CD4-positive, alpha-beta T cell (primary cell): ENCODE results near the gene INSM2. TPM values are rescaled to one million over a fixed set of nuclear protein-coding genes. Genes with fewer than 3 reads are reported as not detected.

Experiments
- ATAC-seq: fragments of 200-7000 bp; cut with Tn5 transposase; one replicate; pipeline ENCODE4 v1.10.0; 2022; ENCODE audit warnings: mild to moderate bottlenecking; ENCODE audit not compliant: poor library complexity
- CTCF ChIA-PET: fragments of 350-600 bp; sonication (Branson Sonifier 250); formaldehyde crosslinking; loops from one replicate; lab custom pipeline; 2021; ENCODE audit warnings: antibody characterized with exemption, inconsistent platforms; lab: Charles Lee
- POLR2A ChIA-PET: fragments of 350-600 bp; sonication (Branson Sonifier 250); formaldehyde crosslinking; loops from one replicate; lab custom pipeline; 2021; ENCODE audit warnings: antibody characterized with exemption, inconsistent platforms; lab: Charles Lee
- DNase-seq, 14 experiments: peaks; one replicate each; pipeline ENCODE4 v3.0.0-alpha.2; 2013 to 2020; ENCODE audit warnings: mixed read lengths in 2 of 14
- H3K27ac ChIP-seq, 2 donors: one replicate each; pipeline versions ENCODE4 v1.5.1 to v1.7.0; 2013; ENCODE audit warnings: low read length in 2 of 2, low read depth in 1 of 2, mild to moderate bottlenecking in 1 of 2
- H3K27me3 ChIP-seq, 2 experiments: 1 replicate in 1 of 2; 2 replicates in 1 of 2; pipeline versions ENCODE4 v1.6.1 to v1.7.0; 2013; ENCODE audit warnings: low read length in 2 of 2, control low read depth in 1 of 2, mild to moderate bottlenecking in 1 of 2, moderate library complexity in 1 of 2; ENCODE audit not compliant: insufficient read depth in 2 of 2, control insufficient read depth in 1 of 2
- H3K36me3 ChIP-seq: one replicate; pipeline ENCODE4 v1.6.1; 2013; ENCODE audit warnings: low read length, control low read depth; ENCODE audit not compliant: insufficient read depth
- H3K4me1 ChIP-seq: one replicate; pipeline ENCODE4 v1.6.1; 2013; ENCODE audit warnings: low read length, control low read depth; ENCODE audit not compliant: insufficient read depth
- H3K4me3 ChIP-seq: one replicate; pipeline ENCODE4 v1.5.1; 2013; ENCODE audit warnings: mild to moderate bottlenecking, low read length, moderate library complexity
- H3K9me3 ChIP-seq, 2 experiments: 1 replicate in 1 of 2; 2 replicates in 1 of 2; pipeline versions ENCODE4 v1.6.1 to v1.7.0; 2013; ENCODE audit warnings: low read length in 2 of 2, mild to moderate bottlenecking in 2 of 2, control low read depth in 1 of 2, moderate library complexity in 1 of 2; ENCODE audit not compliant: control insufficient read depth in 1 of 2, insufficient read depth in 1 of 2
- H3K27ac Mint-ChIP-seq: one replicate; pipeline ENCODE4 v1.8.0; 2020; ENCODE audit warnings: mixed read lengths
- H3K27me3 Mint-ChIP-seq: one replicate; pipeline ENCODE4 v1.8.0; 2021; ENCODE audit warnings: mixed read lengths
- H3K36me3 Mint-ChIP-seq: one replicate; pipeline ENCODE4 v1.8.0; 2021; ENCODE audit warnings: low read depth, mixed read lengths
- H3K4me1 Mint-ChIP-seq: one replicate; pipeline ENCODE4 v1.8.0; 2021; ENCODE audit warnings: low read depth, mixed read lengths
- H3K4me3 Mint-ChIP-seq: one replicate; pipeline ENCODE4 v1.8.0; 2020; ENCODE audit warnings: mild to moderate bottlenecking, mixed read lengths
- H3K9me3 Mint-ChIP-seq: one replicate; pipeline ENCODE4 v1.8.0; 2020; ENCODE audit warnings: mixed read lengths
- intact Hi-C, 2 experiments: fragments of 100-400 bp; cut with DNase I in 1 of 2; cut with micrococcal nuclease in 1 of 2; formaldehyde crosslinking; loops; one replicate each; pipeline versions ENCODE4 v1.15.1 to v1.9.0; 2023 to 2025; cut with DNase I, micrococcal nuclease
- total RNA-seq, 174 experiments: library from RNA in 2 of 174; stranded (reverse) in 2 of 174; gene quantifications; one replicate each; pipeline ENCODE4 v1.2.3 and lab custom pipeline; 2021 to 2026
- TF ChIP-seq, protein P1 (sequence below): fragments of 200-600 bp; IDR thresholded peaks from one replicate; pipeline ENCODE4 v1.8.0; 2022; ENCODE audit warnings: antibody characterized with exemption, mild to moderate bottlenecking

INSM2 gene
- total RNA-seq, 2 experiments from 2014 or later: not detected

GRCh38 chr14:35549551-35549950 lies 15.6 kb downstream of the INSM2 start:
- Histone ChIP-seq H3K27ac (no peak overlapping the region), H3K4me1 (no peaks in the 10 kb centered on the region), H3K9me3 (no peaks in the 10 kb centered on the region), H3K36me3 (peaks cover 8% of the 10 kb centered on the region), H3K27me3 (no peaks in the 10 kb centered on the region), H3K4me3 (no peak overlapping the region)
- intact Hi-C loops: no loop called here
- DNase-seq (no peak), ATAC-seq (no peak)
- TF ChIP-seq, protein P1, sequence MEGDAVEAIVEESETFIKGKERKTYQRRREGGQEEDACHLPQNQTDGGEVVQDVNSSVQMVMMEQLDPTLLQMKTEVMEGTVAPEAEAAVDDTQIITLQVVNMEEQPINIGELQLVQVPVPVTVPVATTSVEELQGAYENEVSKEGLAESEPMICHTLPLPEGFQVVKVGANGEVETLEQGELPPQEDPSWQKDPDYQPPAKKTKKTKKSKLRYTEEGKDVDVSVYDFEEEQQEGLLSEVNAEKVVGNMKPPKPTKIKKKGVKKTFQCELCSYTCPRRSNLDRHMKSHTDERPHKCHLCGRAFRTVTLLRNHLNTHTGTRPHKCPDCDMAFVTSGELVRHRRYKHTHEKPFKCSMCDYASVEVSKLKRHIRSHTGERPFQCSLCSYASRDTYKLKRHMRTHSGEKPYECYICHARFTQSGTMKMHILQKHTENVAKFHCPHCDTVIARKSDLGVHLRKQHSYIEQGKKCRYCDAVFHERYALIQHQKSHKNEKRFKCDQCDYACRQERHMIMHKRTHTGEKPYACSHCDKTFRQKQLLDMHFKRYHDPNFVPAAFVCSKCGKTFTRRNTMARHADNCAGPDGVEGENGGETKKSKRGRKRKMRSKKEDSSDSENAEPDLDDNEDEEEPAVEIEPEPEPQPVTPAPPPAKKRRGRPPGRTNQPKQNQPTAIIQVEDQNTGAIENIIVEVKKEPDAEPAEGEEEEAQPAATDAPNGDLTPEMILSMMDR: no peak
- Mint-ChIP-seq H3K27me3 (no peaks in the 10 kb centered on the region), H3K9me3 (no peaks in the 10 kb centered on the region), H3K4me1 (no peaks in the 10 kb centered on the region), H3K4me3 (no peak overlapping the region), H3K36me3 (peaks cover 17% of the 10 kb centered on the region), H3K27ac (no peak overlapping the region)
- ChIA-PET CTCF (interaction anchor here (0.6 kb wide), 1 partner anchor 50 kb away, joined by 4 read pairs; no protein-coding TSS in a partner anchor), POLR2A (no interaction called here)

DNA sequence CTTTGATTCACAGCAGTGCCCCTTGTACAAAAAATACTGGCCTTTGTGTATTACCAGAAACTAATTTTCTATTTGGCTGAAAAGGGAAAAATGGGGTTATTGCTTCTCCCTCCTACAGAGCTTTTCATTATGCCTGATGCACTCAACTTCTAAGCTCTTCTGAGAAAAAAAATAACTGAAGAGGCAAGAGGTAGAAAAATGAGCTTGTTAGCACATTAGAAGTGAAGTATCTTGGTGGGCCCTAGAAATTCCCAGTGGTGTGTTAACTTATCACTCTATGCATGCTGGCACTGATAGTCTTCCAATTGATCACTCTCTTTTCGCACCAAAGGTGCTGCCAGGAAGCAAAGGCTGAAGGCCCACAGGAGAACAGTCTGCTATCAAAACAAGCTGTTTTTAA lies 17.1 kb downstream of the INSM2 start:
- Mint-ChIP-seq H3K9me3 (no peaks in the 10 kb centered on the region), H3K4me3 (no peak overlapping the region), H3K4me1 (no peaks in the 10 kb centered on the region), H3K36me3 (peaks cover 17% of the 10 kb centered on the region), H3K27ac (no peak overlapping the region), H3K27me3 (no peaks in the 10 kb centered on the region)
- Histone ChIP-seq H3K27ac (no peak overlapping the region), H3K36me3 (peaks cover 8% of the 10 kb centered on the region), H3K4me1 (no peaks in the 10 kb centered on the region), H3K4me3 (no peak overlapping the region), H3K27me3 (no peaks in the 10 kb centered on the region), H3K9me3 (no peaks in the 10 kb centered on the region)
- CTCF ChIA-PET: no interaction called here
- no peak for DNase-seq
- TF ChIP-seq, protein P1: no peak
- intact Hi-C loops: no loop called here
- no peak for ATAC-seq
- POLR2A ChIA-PET: no interaction called here

DNA sequence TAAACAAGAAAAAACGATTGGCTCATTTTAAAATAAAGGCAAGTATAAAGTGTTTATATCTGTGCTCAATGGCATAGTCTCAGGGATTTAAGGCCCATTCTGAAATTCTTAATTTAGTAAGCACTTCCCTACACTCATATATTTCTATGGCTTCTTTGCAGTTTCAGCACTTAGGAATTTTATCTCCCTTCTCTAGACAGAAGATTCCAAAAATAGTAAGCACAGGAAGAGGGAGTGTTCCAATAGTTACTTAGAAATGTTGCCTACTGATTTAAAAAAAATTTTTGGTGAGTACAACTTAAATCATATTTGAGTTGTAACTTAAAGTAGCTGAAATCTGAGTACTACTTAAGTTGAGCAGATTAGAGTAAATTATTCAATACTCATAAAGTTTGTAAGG lies 19.8 kb downstream of the INSM2 start:
- TF ChIP-seq, protein P1: no peak
- no peaks in the 10 kb centered on the region for H3K4me1 Mint-ChIP-seq
- Histone ChIP-seq H3K36me3 (peaks cover 5% of the 10 kb centered on the region), H3K27ac (no peak overlapping the region), H3K9me3 (no peaks in the 10 kb centered on the region), H3K4me3 (no peak overlapping the region), H3K4me1 (no peaks in the 10 kb centered on the region), H3K27me3 (no peaks in the 10 kb centered on the region)
- DNase-seq: no peak
- H3K27me3 Mint-ChIP-seq: no peaks in the 10 kb centered on the region
- no peak overlapping the region for H3K27ac Mint-ChIP-seq
- CTCF ChIA-PET: interaction anchor here (0.6 kb wide), 1 partner anchor 46 kb away, joined by 3 read pairs; no protein-coding TSS in a partner anchor
- ATAC-seq: no peak
- H3K36me3 Mint-ChIP-seq: peaks cover 12% of the 10 kb centered on the region
- intact Hi-C loops: no loop called here
- no peak overlapping the region for H3K4me3 Mint-ChIP-seq
- POLR2A ChIA-PET: no interaction called here
- no peaks in the 10 kb centered on the region for H3K9me3 Mint-ChIP-seq
